GM19372 (cell line): Measurements from ENCODE around the gene RREB1.
A peak's percentile ranks its signal among the peaks of the same experiment; 100 is the strongest.

Source experiments
- ATAC-seq: cut with Tn5 transposase; IDR thresholded peaks from one replicate; pipeline ENCODE4 v1.9.1; 2021; ENCODE audit warnings: mild to moderate bottlenecking, low read depth, moderate library complexity; ENCODE audit not compliant: unreplicated experiment

The RREB1 gene

DNA sequence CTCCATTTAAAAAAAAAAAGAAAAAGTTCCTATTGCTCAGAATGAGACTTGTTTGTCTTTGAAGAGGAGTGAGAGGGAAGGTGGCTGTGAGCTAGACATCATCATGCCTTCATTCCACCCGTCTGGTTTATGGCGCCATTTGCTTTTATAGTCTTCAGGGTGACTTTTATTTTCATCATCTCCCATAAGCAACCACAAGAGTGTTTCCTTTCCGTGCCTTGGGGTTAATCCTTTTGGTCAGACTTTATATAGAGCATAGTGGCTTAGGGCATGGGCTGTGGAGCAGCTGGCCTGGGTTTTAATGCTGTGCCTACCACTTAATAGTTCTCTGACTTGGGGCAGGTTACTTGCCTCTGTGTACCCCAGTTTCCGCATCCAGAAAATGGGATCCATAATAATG lies 77.8 kb downstream of the RREB1 start:
- no peak for ATAC-seq

DNA sequence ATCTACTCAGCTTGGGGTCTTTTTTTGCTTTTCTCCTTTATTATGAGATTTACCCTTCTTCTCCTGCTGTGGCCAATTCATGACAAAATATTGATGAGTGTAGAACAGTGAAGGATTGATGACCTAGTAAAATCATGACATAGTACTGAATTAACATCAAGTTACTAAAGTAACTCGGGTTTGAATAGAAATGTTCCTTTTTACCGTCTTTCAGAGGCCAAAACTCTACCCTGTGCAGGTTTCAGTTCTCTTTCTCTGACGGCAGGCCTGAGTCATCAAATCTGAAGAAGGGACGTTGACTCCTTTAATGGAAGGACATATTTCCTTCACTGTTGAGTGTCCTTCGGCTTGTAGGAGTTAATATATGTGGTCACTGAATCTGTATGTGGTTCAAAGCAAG lies 80.7 kb downstream of the RREB1 start:
- peak; percentile 93 for ATAC-seq

DNA sequence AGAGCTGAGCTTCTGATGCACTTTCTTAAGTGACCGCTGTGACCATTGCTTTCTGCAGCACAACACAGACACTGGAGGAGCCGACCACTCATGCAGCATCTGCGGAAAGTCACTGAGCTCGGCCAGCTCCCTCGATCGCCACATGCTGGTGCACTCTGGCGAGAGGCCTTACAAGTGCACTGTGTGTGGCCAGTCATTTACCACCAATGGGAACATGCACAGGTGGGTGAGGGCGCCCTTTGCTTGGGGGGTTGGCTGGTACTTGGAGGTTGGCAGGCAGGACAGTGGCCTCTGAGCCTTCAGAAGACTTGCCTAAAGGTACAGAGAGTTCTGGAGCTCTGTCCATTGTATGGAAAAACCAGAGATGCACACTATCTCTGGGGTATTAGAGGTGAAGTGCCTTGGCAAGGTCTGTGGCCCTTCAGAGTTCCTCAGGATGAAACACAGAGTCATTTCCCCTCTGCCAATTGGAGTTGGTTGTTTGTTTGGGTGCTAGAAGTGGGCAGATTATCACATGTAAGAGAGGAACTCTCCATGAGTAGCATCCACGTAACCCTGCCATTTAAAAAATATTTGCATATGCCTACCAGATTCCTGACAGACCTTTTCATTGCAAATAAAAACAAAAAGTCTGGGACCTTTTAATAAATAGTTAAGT lies 81.5 kb downstream of the RREB1 start:
- ATAC-seq: no peak

DNA sequence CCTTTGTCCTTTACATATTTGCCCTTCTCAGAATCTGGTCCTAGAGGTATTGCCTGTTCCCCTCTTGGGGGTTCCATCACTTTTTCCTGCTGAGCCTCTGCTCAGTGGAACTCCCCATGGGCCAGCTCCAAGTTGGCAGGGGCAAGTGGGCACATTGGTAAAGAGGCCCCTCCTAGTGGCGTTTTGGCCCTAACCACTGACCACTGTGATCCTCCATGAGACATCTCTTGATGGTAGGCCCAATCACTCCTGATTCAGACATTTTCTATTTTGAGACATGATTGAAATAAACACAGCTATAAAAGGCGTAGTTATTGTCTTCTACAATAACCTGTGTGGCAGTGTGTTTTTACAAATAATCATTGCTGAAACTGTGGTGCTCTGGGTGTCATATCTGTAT lies 83.0 kb downstream of the RREB1 start:
- ATAC-seq: no peak

DNA sequence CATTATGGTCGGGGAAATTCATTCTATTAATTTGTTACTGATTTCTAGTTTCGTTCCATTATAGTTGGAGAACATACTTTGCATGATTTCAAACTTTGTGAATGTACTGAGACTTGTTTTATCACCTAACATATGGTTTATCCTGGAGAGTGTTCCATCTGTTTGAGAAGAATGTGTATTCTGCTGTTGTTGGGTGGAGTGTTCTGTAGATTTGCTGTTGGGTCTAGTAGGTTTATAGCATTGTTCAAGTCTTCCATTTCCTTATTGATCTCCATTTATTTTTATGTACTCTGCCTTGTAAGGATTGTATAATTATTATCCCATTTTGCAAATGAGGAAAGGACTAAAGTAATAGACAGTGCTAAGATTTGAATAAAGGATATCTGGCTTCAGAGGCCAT lies 85.4 kb downstream of the RREB1 start:
- no peak for ATAC-seq

DNA sequence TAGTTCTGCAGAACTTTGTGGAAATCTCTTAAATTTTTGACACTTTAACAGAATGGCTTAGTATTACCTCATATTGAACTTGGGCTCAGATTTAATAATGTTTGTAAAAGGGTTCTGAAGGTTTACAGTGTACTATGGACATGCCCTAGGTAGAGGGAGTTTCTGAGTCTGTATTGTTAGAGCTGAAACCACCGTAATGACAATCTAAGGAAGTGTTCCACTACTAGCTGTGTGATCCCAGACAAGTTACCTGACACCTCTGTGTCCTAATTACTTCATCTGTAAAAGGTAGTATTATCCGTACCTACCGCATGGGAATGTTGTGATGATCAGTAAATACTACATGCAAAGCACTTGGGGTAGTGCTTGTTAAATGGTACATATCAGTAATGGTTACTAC lies 86.9 kb downstream of the RREB1 start:
- no peak for ATAC-seq

DNA sequence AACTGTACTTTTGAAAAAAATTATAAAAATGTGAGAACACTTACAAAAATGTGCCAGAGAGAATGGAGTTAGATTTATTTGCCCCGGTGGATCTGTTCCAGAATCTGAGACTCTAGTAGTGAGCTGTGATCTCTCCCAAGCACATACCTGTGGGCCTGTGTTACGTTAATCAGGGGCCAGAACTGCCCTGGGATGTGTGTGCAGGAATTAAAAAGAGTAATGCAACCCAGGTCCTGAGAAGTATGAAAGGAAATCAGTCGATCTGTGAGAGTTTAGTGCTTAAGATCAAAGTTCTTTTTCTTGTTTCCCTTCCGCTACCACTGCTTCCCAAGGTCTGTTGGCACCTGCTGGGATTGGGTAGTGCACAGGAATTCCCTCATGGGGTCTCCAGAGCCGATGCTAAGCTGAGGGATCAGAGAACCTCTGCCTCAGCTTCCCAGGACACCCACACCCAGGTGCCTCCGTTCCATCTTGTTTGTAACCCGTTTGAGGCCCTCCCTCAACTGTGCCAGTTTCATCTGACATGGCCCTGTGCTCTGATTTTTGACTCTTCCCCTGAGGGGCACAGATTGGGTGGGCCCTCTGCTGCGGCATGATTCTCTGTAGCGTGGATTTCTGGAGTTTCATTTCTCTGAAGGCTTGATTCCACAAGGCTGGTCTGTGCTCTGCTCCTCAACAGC lies 87.7 kb downstream of the RREB1 start:
- no peak for ATAC-seq

DNA sequence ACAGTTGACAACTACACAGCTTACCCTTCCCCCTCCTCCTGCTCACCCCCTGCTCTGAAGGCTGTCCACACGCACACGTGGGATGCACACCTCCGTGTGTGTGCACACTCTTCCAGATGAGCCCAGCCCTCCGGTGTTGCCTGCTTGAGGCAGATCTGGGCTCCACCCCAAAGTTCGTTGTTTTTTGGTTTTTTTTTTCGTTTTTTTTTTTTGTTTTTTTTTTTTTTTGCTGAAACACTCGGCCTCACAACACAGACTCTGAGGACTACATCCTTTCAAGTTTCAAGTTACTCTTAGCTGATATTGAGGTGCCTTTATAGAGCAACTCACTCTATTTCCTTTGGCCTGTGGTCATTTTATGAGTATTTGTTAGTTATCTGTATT lies 88.2 kb downstream of the RREB1 start:
- no peak for ATAC-seq

DNA sequence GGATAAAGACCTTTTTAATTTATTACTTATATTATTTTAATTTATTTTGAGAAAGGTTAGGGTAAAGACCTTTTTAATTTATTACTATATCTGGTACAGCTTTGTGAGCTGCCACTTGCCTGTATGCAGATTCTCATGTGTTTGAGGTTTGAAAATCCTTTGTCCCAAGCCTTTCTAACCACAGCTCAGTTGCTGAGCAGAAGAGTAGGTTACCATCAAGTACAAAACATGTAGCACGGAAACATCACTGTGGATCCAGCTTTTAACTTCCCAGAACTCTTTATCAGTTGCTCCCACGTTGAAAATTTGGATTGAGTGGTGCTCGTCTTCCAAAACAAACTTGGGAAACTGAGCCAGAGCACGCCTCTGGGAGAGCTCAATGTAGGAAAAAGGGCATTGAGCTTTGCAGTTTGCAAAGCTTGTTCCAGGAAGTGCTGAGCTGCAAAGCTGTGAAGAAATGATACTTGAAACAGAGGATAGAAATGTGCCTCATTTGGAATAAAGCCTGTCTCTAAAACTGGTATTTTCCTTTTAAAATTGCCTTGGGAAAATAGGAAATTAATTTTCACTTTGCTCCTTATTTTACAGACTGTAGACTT lies 89.0 kb downstream of the RREB1 start:
- no peak for ATAC-seq

DNA sequence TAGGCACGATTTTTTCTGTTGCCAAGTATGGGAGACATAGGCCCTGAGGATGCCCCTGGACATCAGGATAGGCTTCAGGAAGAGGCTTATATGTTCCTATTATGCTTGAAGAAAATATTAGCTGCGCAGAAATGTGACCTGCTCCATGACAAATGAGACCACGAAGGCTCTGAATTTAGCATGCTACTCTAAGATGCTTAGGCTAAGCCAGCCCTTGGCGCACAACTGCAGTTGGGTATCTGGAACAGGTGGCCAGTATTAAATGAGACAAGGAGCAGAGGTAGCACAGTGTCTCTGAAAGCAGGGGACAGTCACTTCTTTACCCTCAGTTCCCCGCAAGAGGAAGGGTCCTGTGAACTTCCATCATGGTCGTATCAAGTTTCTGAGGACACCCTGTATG lies 90.0 kb downstream of the RREB1 start:
- ATAC-seq: no peak

DNA sequence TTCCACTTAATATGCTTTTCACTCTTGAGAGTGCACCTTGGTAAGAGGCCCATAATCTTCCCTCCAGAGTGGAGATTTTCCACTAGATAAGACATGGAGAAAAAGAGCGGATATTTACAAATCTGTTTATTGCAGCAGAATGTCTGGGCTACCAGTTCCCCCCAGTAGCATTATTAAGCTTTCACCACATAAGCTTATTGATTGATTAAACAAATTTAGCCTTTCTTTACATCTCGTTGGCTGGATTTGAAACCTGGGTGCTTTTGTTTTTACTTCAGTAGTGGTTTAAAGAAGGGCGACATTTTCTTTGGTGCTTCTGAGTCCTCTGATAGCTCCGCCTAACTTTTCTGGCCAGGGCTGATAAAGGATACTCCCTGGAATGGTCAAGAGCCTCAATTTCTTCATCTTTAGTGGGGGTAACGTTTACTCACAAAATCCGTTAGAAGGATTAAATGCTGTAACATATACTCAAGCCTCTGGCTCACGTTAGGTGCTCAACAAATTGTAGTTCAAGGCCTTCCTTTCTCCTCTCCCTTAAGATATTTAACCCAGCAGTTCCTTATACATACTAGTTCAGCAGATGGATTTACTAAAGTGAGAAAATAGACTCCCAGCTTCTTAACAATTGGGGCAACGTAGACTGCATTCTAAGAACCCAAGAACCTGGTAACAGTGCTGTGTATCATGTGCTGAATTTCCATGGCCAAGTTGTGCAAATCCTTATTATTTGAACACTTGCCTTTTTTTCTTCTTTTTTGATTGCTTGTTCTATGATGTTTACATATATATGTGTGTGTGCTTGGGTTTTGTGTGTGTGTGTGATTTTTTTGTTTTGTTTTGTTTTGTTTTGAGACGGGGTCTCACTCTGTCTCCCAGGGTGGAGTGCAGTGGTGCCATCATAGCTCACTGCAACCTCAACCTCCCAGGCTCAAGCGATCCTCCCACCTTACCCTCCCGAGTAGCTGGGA lies 91.4 kb downstream of the RREB1 start:
- no peak for ATAC-seq

DNA sequence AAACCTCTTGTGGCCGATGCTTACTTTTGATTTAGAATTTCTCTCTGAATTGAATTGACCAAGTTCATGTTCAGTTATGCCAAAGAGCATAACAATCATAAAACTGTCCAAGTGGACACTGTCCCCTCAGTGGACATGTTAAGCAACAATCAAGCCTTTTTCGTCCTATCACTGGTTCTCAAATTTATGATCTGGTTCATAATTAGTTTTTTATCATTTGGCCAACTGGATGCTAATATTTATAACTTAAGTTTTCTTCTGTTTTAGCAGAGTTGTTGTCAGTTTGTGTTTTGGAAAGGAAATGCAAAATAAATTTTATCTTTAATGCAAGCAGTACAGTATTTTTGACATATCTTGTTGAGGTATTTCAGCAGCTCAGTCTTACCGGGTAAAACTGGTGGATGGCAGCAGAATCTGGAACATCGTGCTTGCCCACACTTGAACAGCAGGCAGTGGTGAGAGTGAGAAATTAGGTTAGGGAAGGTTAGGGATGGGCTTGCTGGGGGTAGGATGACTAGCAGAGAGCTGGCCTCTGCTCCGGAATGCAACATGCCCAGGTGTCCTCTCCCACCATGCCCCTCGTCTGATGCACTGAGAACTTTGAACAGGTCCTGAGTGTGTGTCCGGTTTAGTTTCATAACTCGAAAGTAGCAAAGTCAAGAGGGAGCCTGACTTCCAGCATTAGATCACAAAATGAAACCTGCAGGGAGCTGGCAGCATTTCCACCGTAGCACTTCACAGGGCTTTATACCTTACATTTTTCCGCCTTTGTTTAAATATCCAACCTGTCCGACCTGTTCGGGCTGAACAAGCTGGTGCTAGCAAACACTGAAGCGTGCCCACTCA lies 93.1 kb downstream of the RREB1 start:
- ATAC-seq: no peak

DNA sequence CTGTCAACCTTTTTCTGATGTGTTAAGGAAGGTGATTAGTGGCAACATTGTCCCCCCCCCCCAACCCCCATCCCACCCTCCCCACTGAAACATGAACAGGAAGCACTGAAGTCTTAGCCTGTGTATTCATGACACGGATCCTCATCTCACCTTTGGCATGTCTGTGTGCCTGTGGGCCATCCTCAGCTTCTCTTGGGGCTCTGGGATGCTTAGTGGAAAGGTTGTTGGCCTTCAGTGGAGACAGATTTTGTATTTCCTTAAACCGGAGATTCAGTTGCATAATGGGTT lies 93.6 kb downstream of the RREB1 start:
- ATAC-seq: no peak

DNA sequence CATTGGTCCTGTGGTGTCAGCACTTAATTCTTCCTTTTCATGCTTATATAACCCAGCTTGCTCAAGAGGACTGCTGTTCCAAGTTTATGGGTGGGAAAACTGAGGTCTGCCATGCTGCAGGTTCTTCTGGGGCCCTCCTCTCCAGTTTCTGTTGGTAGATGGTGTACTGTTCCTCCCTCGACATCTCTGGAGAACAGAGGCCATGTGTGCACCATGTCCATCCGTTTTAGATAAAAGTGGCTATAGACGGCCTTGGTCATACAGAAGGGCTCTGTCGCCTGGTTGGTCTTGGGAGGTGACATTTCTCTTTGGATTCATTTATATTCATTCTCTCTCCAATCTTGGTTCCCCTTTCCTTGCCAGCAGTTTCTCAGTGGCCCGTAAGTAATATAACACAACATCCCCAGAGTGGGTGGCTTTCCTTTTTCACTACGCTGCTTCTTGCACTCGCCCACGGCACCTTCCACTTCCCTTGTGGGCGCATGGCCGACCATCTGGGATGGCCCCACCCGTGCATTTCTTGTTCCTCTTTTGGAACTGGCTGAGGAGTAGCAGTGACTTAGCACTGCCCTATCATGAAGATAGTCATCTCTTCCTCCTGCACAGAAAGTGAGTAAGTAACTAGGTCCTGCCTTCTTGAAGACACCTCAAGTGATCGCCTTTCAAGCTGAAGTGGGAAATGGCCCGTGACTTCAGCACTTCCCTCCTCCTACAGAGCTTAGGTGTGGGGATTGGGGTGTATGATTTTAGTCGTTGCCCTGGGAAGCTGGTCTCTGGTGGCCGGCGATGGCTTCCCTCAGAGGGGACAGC lies 94.2 kb downstream of the RREB1 start:
- ATAC-seq: peak; percentile 96

DNA sequence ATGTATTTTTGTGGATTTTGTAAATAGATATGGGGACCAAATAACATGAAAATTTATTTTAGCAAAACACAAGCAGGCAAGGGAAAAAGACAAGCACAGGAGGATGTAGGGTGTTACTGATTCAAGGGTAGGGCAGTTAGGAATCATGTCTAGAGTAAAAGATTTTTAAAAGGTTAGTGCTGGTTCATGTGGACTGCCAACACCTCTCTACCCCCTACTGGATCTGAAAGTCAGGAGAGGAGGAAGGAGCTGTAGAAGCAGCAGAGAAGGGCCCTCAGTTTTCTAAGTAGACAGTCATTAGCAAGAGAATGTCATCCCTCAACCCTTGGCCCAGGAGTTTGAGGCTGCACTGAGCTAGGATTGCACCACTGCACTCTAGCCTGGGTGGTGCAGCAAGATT lies 95.2 kb downstream of the RREB1 start:
- no peak for ATAC-seq

DNA sequence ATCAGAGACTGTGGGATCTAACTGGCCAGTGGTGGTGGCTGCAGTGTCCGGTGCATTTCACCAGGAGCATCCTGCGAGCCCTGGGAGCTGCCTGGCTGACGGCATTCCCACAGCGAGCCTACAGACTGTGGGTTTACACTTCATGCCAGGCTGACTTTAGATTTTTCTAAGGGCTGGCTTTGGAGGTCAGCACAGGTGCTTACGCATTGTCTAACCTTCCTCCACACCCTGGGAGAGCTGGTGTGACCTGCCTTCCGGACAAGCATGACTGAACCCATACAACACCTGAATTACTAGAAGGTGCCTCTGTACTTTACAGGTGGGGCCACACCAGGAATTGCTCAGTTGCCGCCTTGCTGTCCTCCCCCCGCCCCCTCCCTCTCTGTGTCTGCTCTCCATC lies 96.2 kb downstream of the RREB1 start:
- ATAC-seq: no peak

DNA sequence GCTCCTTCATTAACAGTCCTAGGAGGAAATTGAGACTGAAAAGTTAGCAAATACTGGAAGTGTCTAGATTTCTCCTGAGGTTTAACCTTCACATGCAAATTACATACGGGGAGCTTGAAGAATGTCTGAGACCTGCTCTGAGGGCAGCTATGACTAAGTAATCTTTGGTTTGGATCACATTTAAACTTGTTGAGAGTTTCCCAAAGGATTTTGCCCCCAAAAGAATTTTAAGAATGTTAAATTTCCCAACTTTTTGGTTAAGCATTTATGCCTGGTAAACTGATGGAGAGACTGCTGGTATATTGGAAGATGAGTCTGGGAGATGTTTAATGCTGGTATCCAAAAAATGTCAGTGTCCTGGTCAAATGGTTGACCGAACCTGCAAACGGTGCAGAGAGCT lies 97.0 kb downstream of the RREB1 start:
- no peak for ATAC-seq

DNA sequence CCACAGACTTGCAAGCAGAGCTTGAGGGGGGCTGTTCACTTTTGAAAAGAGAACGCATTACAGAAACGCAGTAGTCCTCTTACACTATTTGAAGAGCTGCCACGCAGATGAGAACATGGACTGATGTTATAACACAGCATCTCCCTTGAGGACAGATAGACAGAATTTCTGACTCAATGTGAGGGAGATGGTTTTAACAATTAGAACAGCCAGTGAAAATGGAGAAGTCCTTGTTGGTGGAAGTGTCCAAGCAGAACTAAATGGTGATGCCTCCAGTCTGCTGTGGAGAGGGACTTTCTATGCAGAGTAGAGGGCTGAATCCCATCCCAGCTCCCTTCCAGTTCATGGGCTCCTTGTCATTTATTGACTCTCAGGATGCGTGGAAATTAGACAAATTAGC lies 100.0 kb downstream of the RREB1 start:
- no peak for ATAC-seq

DNA sequence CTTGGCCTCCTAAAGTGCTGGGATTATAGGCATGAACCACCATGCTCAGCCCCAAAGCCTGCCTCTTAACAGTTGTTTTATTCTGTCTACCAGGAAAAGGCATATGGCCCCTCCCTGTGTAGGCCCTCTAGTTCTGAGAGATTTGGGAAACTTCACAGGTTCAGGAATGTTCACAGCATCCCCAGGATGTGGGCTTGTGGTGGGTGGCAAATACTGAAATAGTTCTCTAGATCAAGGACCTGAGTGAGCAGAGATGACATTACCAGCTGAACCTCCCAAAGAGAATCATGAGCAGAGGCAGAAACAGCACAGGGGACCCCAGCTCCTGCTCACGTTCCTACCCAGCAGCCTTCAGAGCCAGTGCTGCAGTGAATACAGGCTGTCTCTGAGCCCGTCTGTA lies 105.7 kb downstream of the RREB1 start:
- no peak for ATAC-seq

DNA sequence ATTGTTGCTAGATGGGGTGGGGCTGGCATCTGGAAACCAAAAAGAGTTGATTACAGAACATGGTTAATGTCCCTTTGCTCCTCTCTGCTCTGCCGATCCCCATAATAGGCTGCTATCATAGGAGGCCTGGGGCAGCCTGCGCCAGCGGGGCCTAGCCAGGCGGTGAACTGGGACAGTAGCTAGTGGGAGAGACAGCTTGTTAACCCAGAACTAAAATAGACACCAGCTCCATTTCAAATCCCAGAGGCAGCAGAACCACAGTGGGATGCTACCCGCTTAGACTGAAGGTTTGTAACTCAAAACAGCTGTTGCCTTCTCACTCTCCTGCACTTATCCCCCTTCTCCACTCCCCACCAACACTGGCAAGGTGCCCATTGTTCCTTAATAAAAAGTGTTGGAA lies 106.7 kb downstream of the RREB1 start:
- no peak for ATAC-seq
